Astrocyte of the spinal cord (primary cell): ENCODE measurements around the gene PPP2R5D.

Source experiments
- DNase-seq: peaks from one replicate; pipeline ENCODE4 v3.0.0; 2011; ENCODE audit warnings: low read depth, low spot score
- H3K4me3 ChIP-seq: 2 replicates; pipeline ENCODE4 v1.5.1; 2011; ENCODE audit warnings: low read depth, mild to moderate bottlenecking, low read length, moderate library complexity
- in situ Hi-C: cut with HindIII; loops from 2 replicates; pipeline ENCODE4 v1.10.0; 2017; ENCODE audit warnings: low sequenced_read_pairs
- TF ChIP-seq, protein P1 (sequence below): IDR thresholded peaks from 2 replicates; pipeline ENCODE4 v1.5.1; 2012; ENCODE audit warnings: low read depth, mild to moderate bottlenecking, low read length, inconsistent platforms

PPP2R5D gene

DNA sequence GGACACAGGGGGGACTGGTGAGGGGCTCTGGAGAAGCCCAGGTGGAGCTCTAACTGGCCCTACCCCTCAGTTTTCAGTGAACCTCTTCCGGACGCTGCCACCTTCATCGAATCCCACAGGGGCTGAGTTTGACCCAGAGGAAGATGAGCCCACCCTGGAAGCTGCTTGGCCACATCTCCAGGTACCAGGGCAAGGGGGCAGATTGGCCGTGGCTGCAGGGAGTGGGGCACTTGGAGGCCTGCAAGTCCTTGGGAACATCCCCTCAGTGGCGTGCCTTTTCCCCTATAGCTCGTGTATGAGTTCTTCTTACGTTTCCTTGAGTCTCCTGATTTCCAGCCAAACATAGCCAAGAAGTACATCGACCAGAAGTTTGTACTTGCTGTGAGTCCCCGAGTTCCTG, 22.8 kb downstream of the PPP2R5D start:
- no peak for DNase-seq
- H3K4me3 ChIP-seq = no peak overlapping the region
- TF ChIP-seq, protein P1, sequence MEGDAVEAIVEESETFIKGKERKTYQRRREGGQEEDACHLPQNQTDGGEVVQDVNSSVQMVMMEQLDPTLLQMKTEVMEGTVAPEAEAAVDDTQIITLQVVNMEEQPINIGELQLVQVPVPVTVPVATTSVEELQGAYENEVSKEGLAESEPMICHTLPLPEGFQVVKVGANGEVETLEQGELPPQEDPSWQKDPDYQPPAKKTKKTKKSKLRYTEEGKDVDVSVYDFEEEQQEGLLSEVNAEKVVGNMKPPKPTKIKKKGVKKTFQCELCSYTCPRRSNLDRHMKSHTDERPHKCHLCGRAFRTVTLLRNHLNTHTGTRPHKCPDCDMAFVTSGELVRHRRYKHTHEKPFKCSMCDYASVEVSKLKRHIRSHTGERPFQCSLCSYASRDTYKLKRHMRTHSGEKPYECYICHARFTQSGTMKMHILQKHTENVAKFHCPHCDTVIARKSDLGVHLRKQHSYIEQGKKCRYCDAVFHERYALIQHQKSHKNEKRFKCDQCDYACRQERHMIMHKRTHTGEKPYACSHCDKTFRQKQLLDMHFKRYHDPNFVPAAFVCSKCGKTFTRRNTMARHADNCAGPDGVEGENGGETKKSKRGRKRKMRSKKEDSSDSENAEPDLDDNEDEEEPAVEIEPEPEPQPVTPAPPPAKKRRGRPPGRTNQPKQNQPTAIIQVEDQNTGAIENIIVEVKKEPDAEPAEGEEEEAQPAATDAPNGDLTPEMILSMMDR = no peak
- in situ Hi-C loops = no loop called here

DNA sequence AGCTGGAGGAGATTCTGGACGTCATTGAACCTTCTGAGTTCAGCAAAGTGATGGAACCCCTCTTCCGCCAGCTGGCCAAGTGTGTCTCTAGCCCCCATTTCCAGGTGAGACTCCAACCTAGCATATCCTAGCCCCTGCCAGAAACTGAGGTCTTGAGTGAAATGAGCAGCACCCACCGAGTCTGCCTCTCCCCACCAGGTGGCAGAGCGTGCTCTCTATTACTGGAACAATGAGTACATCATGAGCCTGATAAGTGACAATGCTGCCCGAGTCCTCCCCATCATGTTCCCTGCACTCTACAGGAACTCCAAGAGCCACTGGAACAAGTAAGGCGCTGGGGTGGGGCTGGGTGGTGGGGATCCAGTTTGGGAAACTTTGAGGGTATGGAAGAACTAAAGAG, 24.8 kb downstream of the PPP2R5D start:
- no peak overlapping the region for H3K4me3 ChIP-seq
- DNase-seq = peak; percentile 19
- TF ChIP-seq, protein P1 = peak; percentile 60
- in situ Hi-C loops = no loop called here

DNA sequence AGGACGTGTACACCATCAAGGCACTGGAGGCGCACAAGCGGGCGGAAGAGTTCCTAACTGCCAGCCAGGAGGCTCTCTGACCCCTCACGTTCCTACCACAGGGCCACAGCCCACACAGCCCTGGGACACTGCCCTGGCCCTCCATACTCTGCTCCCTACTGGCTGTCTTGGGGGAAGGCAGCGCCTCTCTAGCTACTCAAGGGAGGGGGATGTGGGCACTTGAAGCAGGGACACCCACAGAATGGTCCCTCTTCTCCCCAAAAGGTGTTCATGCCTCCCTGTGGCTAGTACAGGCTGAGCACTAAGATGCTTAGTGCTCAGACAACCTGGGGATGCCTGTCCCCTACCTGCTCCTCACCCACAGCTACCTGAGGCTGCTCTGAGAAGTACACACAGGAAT, 26.8 kb downstream of the PPP2R5D start:
- DNase-seq = no peak
- TF ChIP-seq, protein P1 = no peak
- H3K4me3 ChIP-seq = no peak overlapping the region
- in situ Hi-C loops = no loop called here

DNA sequence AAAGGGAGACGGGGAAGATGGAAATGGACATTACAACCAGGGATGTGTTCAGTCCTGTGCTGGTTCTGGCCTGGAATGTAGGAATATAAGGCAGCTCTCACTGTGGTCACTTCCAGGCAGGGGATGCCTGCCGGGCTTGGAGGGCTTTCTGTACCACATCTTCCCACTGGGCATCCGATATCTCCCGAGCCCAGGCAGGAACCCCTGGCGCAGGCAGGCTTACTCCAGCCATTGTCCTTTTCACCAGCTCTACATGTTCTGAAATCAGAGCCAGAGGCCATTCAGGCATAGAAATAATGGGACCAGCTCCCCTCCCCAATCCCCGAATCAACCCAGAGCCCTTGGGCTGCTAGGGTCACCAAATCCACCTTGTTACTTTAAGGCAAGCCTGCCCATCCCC, 28.0 kb downstream of the PPP2R5D start:
- in situ Hi-C loops = no loop called here
- H3K4me3 ChIP-seq = no peak overlapping the region
- TF ChIP-seq, protein P1 = no peak
- DNase-seq = no peak

DNA sequence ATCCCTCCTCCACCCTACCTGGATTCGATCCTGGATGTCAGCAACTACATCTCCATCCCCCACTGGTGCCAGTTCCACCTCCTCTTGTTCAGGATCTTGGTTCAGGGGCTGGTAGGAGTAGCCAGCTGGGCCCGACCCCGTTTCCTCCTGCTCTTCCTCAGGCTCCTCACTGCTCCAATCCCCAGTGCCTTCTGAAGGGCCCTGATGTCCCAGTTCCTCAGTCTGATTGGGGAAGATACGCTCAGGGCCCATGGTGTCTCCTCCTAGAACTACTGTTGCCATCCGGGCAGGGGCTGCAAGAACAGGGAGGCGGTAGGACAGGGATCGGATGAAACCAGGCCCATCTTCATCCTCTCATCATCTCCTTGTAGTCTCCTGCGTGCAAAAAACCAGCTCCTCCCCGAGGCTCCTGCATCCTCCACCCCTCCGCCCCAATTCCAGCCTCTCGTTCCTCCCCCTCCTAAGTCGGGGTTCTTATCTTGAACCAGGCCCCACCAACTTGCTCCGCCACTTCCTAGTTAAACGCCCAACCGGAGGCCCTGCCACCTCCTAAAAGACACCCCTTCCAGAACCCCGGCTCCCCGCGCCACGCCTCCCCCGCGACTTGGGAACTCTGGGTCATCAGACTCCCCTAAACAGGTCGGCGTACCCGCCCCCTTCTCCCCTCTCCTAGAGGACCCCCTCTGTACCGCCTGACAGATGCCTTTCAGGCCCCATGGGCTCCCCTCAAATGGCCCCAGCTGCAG, 28.9 kb downstream of the PPP2R5D start:
- TF ChIP-seq, protein P1 = no peak
- no peak for DNase-seq
- in situ Hi-C loops = no loop called here
- peak overlapping the region; percentile 96 for H3K4me3 ChIP-seq

DNA sequence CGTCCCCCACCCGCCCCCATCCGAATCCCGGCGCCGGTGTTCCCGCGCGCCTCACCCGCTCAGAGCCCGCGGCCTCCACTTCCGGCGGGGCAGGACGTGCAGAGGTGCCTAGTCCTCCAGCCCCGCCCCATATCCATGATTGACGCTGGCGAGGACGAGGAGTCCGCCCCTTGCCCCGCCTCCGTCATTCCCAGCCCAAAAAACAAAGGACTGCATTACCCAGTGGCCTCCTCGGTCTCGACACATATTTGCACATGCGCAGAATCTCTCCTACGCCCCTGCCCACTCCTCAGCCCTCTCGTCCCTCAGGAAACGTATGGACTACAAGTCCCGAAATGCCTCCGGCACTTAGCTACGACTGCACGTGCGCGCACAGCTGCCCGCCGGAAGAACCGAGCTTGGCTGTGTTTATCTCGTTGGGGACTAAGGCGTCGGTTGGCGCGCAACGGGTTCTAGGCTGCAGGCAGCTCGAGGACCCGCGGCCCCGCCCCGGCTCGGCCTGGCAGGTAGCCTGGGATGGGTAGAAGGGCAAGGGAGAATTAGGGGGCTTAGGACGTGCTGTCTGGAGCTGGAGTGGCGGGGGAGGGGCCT, 29.6 kb downstream of the PPP2R5D start, which contains the start of the genes KLHDC3 and MEA1:
KLHDC3 (plus strand) TSS at position 407 of the 591 bp plus-strand sequence. CDS start 2,944 bp downstream, outside the sequence.
MEA1 (minus strand) TSS at position 104 of the 591 bp plus-strand sequence. CDS start 133 bp downstream, outside the sequence.
- peak within 1 kb of the TSS; percentile 96 for H3K4me3 ChIP-seq
- TF ChIP-seq, protein P1 = no peak
- peak; percentile 100 for DNase-seq
- in situ Hi-C loops = no loop called here
